ENCODE results near the gene DBP. TPM values are rescaled to one million over a fixed set of nuclear protein-coding genes. Genes with fewer than 3 reads are reported as not detected.

DBP gene
- total RNA-seq, 1 experiment from 2014 or later: 14.2 TPM

DNA sequence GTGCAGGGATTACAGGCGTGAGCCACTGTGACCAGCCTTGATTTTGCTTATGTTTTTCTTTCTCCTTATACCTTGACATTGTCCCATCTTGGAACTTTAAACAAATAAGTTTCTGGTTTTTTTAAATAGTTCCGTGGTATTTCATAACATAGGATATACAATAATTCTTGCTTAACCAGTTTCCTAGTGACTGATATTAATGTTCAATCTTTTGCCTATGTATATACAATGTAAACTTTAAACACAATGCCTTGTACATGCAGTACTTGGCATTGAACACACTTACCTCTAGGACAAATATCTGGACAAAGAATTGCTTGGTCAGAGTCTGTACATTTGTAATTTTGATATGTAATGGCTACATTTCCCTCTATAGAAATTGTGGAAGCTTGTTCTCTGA lies 55.0 kb downstream of the DBP start:
- no peaks in the 10 kb centered on the region for H3K9me3 ChIP-seq (ENCODE audit: low read depth, low read length, poor library complexity, severe bottlenecking)
- POLR2A ChIA-PET (ENCODE audit: low non-redundant PET): no interaction called here
- H3K4me3 ChIP-seq (ENCODE audit: low read depth, low read length, poor library complexity, severe bottlenecking): no peak overlapping the region
- no peaks in the 10 kb centered on the region for H3K36me3 ChIP-seq (ENCODE audit: insufficient read depth, low read length, poor library complexity, severe bottlenecking)
- intact Hi-C loops (cut with micrococcal nuclease; ENCODE audit: unreplicated experiment): loop anchor here (5.0 kb wide), 1 partner anchor 315 kb away; no protein-coding TSS in a partner anchor
- peaks cover 4% of the 10 kb centered on the region for H3K4me1 ChIP-seq (ENCODE audit: insufficient read depth, low read length, poor library complexity, severe bottlenecking)
- CTCF ChIA-PET: interaction anchor here (1.6 kb wide), 1 partner anchor 76 kb away, joined by 8 read pairs; no protein-coding TSS in a partner anchor
- no peak for DNase-seq (ENCODE audit: low spot score)
- H3K27ac ChIP-seq (ENCODE audit: low read depth, low read length, poor library complexity, severe bottlenecking): no peak overlapping the region
- no peaks in the 10 kb centered on the region for H3K27me3 ChIP-seq (replicated peaks; ENCODE audit: insufficient read depth, low read depth, low read length, poor library complexity)
- TF ChIP-seq EZH2 (IDR thresholded peaks at IDR 0.05; ENCODE audit: borderline replicate concordance, low read depth, low read length, poor library complexity, severe bottlenecking): no peak
- TF ChIP-seq, protein P1, sequence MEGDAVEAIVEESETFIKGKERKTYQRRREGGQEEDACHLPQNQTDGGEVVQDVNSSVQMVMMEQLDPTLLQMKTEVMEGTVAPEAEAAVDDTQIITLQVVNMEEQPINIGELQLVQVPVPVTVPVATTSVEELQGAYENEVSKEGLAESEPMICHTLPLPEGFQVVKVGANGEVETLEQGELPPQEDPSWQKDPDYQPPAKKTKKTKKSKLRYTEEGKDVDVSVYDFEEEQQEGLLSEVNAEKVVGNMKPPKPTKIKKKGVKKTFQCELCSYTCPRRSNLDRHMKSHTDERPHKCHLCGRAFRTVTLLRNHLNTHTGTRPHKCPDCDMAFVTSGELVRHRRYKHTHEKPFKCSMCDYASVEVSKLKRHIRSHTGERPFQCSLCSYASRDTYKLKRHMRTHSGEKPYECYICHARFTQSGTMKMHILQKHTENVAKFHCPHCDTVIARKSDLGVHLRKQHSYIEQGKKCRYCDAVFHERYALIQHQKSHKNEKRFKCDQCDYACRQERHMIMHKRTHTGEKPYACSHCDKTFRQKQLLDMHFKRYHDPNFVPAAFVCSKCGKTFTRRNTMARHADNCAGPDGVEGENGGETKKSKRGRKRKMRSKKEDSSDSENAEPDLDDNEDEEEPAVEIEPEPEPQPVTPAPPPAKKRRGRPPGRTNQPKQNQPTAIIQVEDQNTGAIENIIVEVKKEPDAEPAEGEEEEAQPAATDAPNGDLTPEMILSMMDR (conservative IDR thresholded peaks at IDR 0.05; ENCODE audit: low read depth, low read length): no peak
- no TSS peak for BruUV-seq (replicated peaks)

Other genes with a start within 250 kb of the DBP start
- gene KDELR1, start 245.8 kb downstream of the DBP start, total RNA-seq (2021): 197 and 200 TPM in 2 replicates
- 10.4 and 11.4 TPM in 2 replicates for gene GRIN2D, start 243.7 kb downstream of the DBP start, total RNA-seq (2021)
- 86.4 and 109 TPM in 2 replicates for gene GRWD1, start 191.4 kb downstream of the DBP start, total RNA-seq (2021)
- 6.5 and 7.0 TPM in 2 replicates for gene KCNJ14, start 181.8 kb downstream of the DBP start, total RNA-seq (2021)
- 120 and 125 TPM in 2 replicates for gene CYTH2, start 168.0 kb downstream of the DBP start, total RNA-seq (2021)
- gene LMTK3, start 125.5 kb downstream of the DBP start, total RNA-seq (2021): 0.52 and 1.0 TPM in 2 replicates
- 0.24 and 0.60 TPM in 2 replicates for gene SULT2B1, start 85.2 kb downstream of the DBP start, total RNA-seq (2021)
- not detected in 2 replicates for gene SPACA4, start 30.6 kb downstream of the DBP start, total RNA-seq (2021)
- 5.5 and 6.1 TPM in 2 replicates for gene FAM83E, start 22.3 kb downstream of the DBP start, total RNA-seq (2021)
- gene RPL18, start 18.2 kb downstream of the DBP start, total RNA-seq (2021): 1,417 and 1,448 TPM in 2 replicates
- gene SPHK2, start 17.9 kb downstream of the DBP start, total RNA-seq (2021): 38.8 and 43.0 TPM in 2 replicates
- gene CA11, start 8.8 kb upstream of the DBP start, total RNA-seq (2021): 36.8 and 38.2 TPM in 2 replicates
- not detected in 2 replicates for gene NTN5, start 35.6 kb upstream of the DBP start, total RNA-seq (2021)
- gene FUT2, start 58.6 kb upstream of the DBP start, total RNA-seq (2021): not detected in 2 replicates
- 4.7 and 5.9 TPM in 2 replicates for gene MAMSTR, start 82.3 kb upstream of the DBP start, total RNA-seq (2021)
- gene RASIP1, start 103.2 kb upstream of the DBP start, total RNA-seq (2021): 3.8 and 5.0 TPM in 2 replicates
- not detected in 2 replicates for gene IZUMO1, start 109.5 kb upstream of the DBP start, total RNA-seq (2021)
- gene FUT1, start 115.3 kb upstream of the DBP start, total RNA-seq (2021): 0.06 and 0.15 TPM in 2 replicates
- gene FGF21, start 118.1 kb upstream of the DBP start, total RNA-seq (2021): not detected in 2 replicates
- gene BCAT2, start 173.7 kb upstream of the DBP start, total RNA-seq (2021): 54.0 and 62.7 TPM in 2 replicates
- 2.0 and 3.0 TPM in 2 replicates for gene HSD17B14, start 199.1 kb upstream of the DBP start, total RNA-seq (2021)
- gene PLEKHA4, start 231.2 kb upstream of the DBP start, total RNA-seq (2021): 20.7 and 24.1 TPM in 2 replicates
- gene PPP1R15A, start 235.0 kb upstream of the DBP start, total RNA-seq (2021): 27.6 and 41.2 TPM in 2 replicates

All from A673 (cell line).